A549 treated with AZD2906 at 1 μM for 4 hours (cell line): ENCODE results near the gene COL19A1. TPM values are rescaled to one million over a fixed set of nuclear protein-coding genes. Genes with fewer than 3 reads are reported as not detected.

Experiments used
- total RNA-seq: library from RNA; stranded (reverse); fragments of 200-300 nt; extraction: Qiagen RNA extraction; gene quantifications from 5 replicates; pipeline ENCODE4 v1.2.3, GENCODE V29; 2022

The COL19A1 gene
- total RNA-seq, result not detected in 5 replicates

GRCh38 chr6:69866351-69866769 is at the start of gene COL19A1:
COL19A1 (plus strand) TSS chr6:69866556; CDS start chr6:69879568, 13,012 bp downstream.

Other genes starting within 250 kb of the COL19A1 start
- 9.9 to 13.9 TPM (median 10.6 TPM) in 5 replicates for gene LMBRD1, start 69.5 kb upstream of the COL19A1 start, total RNA-seq